ENCODE data around the gene GPR42. TPM values are rescaled to one million over a fixed set of nuclear protein-coding genes. Genes with fewer than 3 reads are reported as not detected.

The GPR42 gene
- total RNA-seq, 1 donor from 2014 or later = not detected

GRCh38 chr19:35336166-35336955, 34.5 kb upstream of the GPR42 start:
- Mint-ChIP-seq H3K36me3 (ENCODE audit: low read depth) (no peaks in the 10 kb centered on the region), H3K27ac (ENCODE audit: unreplicated experiment) (no peak overlapping the region), H3K27me3 (ENCODE audit: low read depth) (peaks cover 49% of the 10 kb centered on the region), H3K4me1 (ENCODE audit: low read depth) (no peaks in the 10 kb centered on the region), H3K9me3 (ENCODE audit: low read depth) (no peaks in the 10 kb centered on the region), H3K4me3 (ENCODE audit: unreplicated experiment) (no peak overlapping the region)
- no peak for DNase-seq (ENCODE audit: low spot score)
- TF ChIP-seq CTCF (IDR thresholded peaks at IDR 0.05) = no peak

GRCh38 chr19:35337097-35337983, 33.5 kb upstream of the GPR42 start:
- Mint-ChIP-seq H3K36me3 (ENCODE audit: low read depth) (no peaks in the 10 kb centered on the region), H3K4me1 (ENCODE audit: low read depth) (no peaks in the 10 kb centered on the region), H3K27ac (ENCODE audit: unreplicated experiment) (no peak overlapping the region), H3K27me3 (ENCODE audit: low read depth) (peaks cover 50% of the 10 kb centered on the region), H3K4me3 (ENCODE audit: unreplicated experiment) (no peak overlapping the region), H3K9me3 (ENCODE audit: low read depth) (no peaks in the 10 kb centered on the region)
- DNase-seq (ENCODE audit: low spot score) = no peak
- TF ChIP-seq CTCF (IDR thresholded peaks at IDR 0.05) = no peak

- no peaks in the 10 kb centered on the region for H3K4me1 Mint-ChIP-seq (ENCODE audit: low read depth)
- no peaks in the 10 kb centered on the region for H3K9me3 Mint-ChIP-seq (ENCODE audit: low read depth)
- no peak for TF ChIP-seq CTCF (IDR thresholded peaks at IDR 0.05)
- no peak for DNase-seq (ENCODE audit: low spot score)
- H3K4me3 Mint-ChIP-seq (ENCODE audit: unreplicated experiment) = no peak overlapping the region
- H3K27ac Mint-ChIP-seq (ENCODE audit: unreplicated experiment) = no peak overlapping the region
- peaks cover 47% of the 10 kb centered on the region for H3K27me3 Mint-ChIP-seq (ENCODE audit: low read depth)
- H3K36me3 Mint-ChIP-seq (ENCODE audit: low read depth) = no peaks in the 10 kb centered on the region
Measured at GRCh38 chr19:35337984-35338296, 32.9 kb upstream of the GPR42 start.

DNA sequence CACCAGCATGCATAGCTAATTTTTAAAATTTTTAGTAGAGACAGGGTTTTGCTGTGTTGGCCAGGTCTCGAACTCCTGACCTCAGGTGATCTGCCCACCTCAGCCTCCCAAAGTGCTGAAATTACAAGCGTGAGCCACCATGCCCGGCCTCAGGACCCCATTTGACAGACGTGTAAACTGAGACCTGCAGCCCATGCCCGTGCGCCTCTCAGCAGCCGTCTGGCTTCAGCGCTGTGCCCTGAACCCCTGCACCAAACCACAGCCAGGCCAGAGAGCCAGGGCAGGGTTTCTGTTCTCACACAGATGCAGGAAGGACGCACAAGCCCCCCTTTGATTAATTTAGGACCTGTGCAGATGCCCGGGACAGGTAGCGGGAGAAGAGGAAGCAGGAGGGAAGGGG, 30.4 kb upstream of the GPR42 start:
- H3K4me1 Mint-ChIP-seq (ENCODE audit: low read depth) = no peaks in the 10 kb centered on the region
- peak; percentile 54 for DNase-seq (ENCODE audit: low spot score)
- no peak overlapping the region for H3K27ac Mint-ChIP-seq (ENCODE audit: unreplicated experiment)
- no peak overlapping the region for H3K4me3 Mint-ChIP-seq (ENCODE audit: unreplicated experiment)
- peaks cover 37% of the 10 kb centered on the region for H3K27me3 Mint-ChIP-seq (ENCODE audit: low read depth)
- no peak for TF ChIP-seq CTCF (IDR thresholded peaks at IDR 0.05)
- no peaks in the 10 kb centered on the region for H3K36me3 Mint-ChIP-seq (ENCODE audit: low read depth)
- H3K9me3 Mint-ChIP-seq (ENCODE audit: low read depth) = no peaks in the 10 kb centered on the region

GRCh38 chr19:35341006-35341405, 29.9 kb upstream of the GPR42 start:
- peak; percentile 74 for DNase-seq (ENCODE audit: low spot score)
- Mint-ChIP-seq H3K9me3 (ENCODE audit: low read depth) (no peaks in the 10 kb centered on the region), H3K36me3 (ENCODE audit: low read depth) (no peaks in the 10 kb centered on the region), H3K27ac (ENCODE audit: unreplicated experiment) (no peak overlapping the region), H3K4me1 (ENCODE audit: low read depth) (no peaks in the 10 kb centered on the region), H3K4me3 (ENCODE audit: unreplicated experiment) (no peak overlapping the region), H3K27me3 (ENCODE audit: low read depth) (peaks cover 42% of the 10 kb centered on the region)
- TF ChIP-seq CTCF (IDR thresholded peaks at IDR 0.05) = no peak

Measured in chondrocyte (in vitro differentiated cells).